Fibroblast of pulmonary artery (primary cell): Measurements from ENCODE around the gene CYP26A1.

Experiments
- DNase-seq: peaks from one replicate; pipeline ENCODE4 v3.0.0-alpha.2; 2010; ENCODE audit warnings: low read depth
- H3K4me3 ChIP-seq: replicated peaks from 2 replicates; pipeline ENCODE4 v1.5.1; 2011; ENCODE audit warnings: low read depth, mild to moderate bottlenecking, control low read depth, low read length, moderate library complexity
- TF ChIP-seq, protein P1 (sequence below): IDR thresholded peaks from 2 replicates; pipeline ENCODE4 v1.5.1; 2011; ENCODE audit warnings: mild to moderate bottlenecking, control low read depth, low read length, inconsistent platforms; ENCODE audit errors: missing control alignments

CYP26A1 gene

DNA sequence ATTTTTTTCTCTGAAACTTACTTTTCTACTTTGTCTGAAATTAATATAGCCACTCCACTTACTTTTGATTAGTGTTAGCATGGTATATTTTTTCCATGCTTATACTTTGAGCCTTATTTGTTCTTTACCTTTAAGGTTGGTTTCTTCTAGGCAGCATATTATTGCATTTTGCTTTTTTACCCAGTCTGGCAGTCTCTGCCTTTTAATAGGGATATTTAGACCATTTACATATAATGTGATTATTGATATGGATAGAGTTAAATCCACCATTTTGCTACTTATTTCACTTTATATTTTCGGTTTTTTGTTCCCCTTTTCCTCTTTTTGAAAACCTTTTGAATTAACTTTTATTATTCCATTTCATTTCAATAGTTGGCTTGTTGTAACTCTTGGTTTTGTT lies 30.3 kb downstream of the CYP26A1 start:
- H3K4me3 ChIP-seq: no peak overlapping the region
- TF ChIP-seq, protein P1, sequence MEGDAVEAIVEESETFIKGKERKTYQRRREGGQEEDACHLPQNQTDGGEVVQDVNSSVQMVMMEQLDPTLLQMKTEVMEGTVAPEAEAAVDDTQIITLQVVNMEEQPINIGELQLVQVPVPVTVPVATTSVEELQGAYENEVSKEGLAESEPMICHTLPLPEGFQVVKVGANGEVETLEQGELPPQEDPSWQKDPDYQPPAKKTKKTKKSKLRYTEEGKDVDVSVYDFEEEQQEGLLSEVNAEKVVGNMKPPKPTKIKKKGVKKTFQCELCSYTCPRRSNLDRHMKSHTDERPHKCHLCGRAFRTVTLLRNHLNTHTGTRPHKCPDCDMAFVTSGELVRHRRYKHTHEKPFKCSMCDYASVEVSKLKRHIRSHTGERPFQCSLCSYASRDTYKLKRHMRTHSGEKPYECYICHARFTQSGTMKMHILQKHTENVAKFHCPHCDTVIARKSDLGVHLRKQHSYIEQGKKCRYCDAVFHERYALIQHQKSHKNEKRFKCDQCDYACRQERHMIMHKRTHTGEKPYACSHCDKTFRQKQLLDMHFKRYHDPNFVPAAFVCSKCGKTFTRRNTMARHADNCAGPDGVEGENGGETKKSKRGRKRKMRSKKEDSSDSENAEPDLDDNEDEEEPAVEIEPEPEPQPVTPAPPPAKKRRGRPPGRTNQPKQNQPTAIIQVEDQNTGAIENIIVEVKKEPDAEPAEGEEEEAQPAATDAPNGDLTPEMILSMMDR: no peak
- no peak for DNase-seq

DNA sequence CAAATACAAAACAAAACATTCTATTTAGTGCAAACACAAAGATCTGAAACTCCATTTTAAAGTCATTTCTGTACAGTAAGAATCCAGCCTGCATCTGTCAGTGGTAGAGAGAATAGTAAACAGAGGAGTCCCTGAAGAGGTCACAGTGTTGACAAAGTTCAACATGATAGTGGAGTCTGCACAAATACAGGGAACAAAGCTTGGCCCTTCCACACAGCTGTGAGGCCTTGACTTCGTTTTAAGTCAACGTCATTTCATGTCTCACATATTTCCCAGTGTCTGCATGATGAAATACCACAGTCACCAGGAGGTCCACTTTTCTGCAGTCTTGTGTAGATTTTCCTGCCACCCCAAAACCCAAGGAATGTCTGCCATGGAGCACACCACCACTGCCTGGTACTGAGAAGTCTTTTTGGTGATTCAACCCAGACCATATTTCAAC lies 33.0 kb downstream of the CYP26A1 start:
- TF ChIP-seq, protein P1: no peak
- H3K4me3 ChIP-seq: no peak overlapping the region
- DNase-seq: peak; percentile 26

DNA sequence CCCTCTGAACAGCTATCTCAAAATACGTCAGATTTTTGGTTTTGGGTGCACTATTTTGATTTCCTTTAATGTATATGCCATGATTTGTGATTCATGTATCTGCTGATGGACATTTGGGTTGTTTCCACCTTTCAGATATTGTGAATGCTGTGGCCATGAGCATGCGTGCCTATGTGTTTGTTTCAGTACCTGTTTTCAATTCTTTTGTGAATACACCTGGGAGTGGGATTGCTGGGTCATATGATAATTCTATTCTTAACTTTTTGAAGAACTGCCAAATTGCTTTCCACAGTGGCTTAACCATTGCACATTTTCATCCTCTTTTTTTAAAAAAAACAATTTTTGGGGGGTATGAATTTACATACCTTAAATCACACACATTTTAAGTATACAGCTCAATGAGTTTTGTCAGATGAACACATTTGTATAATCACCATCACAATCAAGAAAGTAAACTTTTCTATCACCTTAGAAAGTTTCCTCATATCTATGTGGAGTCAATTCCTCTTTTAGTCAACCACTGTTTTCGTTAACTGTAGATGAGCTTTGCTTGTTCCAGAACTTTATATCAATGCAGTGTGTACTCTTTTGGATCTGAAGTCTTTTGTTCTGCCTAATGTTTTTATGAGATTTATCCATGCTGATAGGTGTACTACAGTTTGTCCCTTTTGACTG lies 36.9 kb downstream of the CYP26A1 start:
- TF ChIP-seq, protein P1: no peak
- no peak overlapping the region for H3K4me3 ChIP-seq
- DNase-seq: no peak

DNA sequence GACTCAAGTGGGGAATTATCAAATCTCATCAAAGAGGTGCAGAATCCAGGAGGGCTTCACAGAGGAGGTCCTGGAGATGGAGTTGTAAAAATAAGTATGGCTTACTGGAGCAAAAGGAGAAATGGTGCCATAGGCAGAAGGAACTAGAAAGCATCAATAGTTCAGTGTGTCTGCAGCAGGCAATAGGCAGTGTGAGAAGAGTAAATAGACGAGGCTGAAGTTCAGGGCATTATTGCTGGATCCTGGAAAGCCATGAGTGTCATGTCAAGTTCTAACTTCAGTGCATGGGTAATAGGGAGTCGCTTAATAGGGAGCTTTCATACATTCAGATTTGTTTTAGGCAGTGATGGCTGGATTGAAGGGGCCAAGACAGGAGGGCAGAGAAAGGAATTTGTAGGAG lies 39.3 kb downstream of the CYP26A1 start:
- TF ChIP-seq, protein P1: no peak
- no peak overlapping the region for H3K4me3 ChIP-seq
- no peak for DNase-seq

DNA sequence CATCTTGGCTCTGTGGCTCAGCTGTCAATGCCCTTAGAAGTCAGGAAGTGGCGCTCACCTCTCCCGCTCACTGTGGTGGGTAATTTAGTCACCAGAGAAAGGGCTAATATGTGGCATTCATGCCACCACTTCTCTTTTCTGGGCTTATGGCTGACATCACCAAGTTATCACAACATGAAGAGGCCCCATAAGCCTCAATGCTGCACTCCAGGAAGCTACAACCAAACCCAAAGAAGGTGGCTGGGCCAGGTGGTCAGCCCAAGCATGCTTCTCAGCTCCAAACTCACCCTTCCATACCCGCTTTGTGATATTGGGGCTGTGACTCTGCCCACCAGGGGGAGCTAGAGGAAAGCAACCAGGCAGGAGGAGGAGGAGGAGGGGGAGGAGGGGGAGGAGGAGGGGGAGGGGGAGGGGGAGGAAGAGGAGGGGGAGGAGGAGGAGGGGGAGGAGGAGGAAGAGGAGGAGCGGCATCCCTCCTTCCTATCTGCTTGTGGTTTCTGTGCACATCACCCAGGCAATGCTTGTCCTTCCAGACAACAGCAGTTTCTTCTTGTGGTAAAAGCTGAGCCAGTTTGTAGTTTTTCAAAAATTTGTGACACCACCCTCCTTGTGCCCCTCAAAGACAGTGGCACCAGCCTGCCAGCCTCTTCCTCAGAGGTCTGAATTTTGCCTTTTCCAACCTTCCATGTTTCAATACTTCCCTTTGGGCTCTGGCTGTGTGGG lies 42.1 kb downstream of the CYP26A1 start:
- peak; percentile 64 for DNase-seq
- H3K4me3 ChIP-seq: no peak overlapping the region
- TF ChIP-seq, protein P1: peak; percentile 60

DNA sequence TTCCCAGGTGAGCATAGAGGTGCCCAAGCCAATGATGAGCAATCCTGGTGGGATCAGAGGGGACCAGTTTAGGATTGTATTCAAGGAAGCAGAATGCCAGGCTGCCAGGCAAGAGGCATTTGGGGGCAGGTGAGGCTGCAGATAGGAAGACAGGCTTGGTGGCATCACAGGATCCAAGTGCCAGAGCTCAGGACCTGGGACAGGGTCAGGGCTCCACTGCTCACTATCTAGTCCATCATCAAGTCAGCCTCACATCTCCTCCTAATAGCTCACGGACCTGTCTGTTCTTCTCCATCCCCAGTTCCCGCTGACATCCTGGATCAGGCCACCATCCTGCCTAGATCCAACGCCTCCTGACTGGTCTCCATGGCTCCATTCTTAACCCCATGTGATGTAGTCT lies 47.6 kb downstream of the CYP26A1 start:
- TF ChIP-seq, protein P1: no peak
- no peak overlapping the region for H3K4me3 ChIP-seq

More for the DNA sequence above, 47.6 kb downstream of the CYP26A1 start:
- no peak for DNase-seq
